Activated CD4-positive, CD25-positive, alpha-beta regulatory T cell treated with anti-CD3 and anti-CD28 coated beads, Interleukin-2, amount 50 U/mL, for 16 hours (primary cell): ENCODE data around the gene WNT5B.
"Not testable (repeated sequence)": the region's sequence is repeated elsewhere in the genome, so short reads cannot be mapped to it uniquely, and the experiment has no call there.

Experiments used
- DNase-seq: peaks from one replicate; pipeline ENCODE4 v3.0.0-alpha.2; 2020; ENCODE audit warnings: low read depth, low spot score

The WNT5B gene

DNA sequence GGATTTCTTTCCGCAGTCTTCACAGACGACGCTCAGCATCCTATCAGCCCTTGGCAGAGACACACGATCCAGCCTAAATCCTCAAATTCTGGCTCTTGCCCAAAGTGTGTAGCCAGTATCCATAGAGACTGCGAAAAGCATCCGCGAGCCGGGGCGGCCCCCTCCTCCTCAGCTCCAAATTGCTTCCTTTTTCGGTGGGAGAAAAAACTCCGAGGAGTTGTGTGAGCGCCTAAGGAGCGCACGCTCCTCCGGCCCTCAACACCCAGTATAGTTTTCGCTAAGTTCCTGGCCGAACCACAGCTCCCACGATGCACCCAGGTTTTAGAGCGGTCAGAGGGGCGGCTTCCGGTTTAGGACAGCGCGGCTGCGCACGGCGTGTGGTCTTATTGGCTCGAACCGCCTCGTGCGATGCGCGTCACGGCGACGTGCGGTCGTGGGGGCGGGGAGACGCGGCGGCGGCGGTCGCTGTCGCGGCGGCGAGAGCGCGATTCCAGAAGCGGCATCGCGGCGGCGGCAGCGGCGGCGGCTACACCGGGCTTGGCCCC lies 61.6 kb downstream of the WNT5B start, which contains the start of gene ADIPOR2:
Gene ADIPOR2, plus strand, starts transcription at position 493 of the 545 bp plus-strand sequence. CDS start 63,274 bp downstream, outside the sequence.
- peak; percentile 87 for DNase-seq

DNA sequence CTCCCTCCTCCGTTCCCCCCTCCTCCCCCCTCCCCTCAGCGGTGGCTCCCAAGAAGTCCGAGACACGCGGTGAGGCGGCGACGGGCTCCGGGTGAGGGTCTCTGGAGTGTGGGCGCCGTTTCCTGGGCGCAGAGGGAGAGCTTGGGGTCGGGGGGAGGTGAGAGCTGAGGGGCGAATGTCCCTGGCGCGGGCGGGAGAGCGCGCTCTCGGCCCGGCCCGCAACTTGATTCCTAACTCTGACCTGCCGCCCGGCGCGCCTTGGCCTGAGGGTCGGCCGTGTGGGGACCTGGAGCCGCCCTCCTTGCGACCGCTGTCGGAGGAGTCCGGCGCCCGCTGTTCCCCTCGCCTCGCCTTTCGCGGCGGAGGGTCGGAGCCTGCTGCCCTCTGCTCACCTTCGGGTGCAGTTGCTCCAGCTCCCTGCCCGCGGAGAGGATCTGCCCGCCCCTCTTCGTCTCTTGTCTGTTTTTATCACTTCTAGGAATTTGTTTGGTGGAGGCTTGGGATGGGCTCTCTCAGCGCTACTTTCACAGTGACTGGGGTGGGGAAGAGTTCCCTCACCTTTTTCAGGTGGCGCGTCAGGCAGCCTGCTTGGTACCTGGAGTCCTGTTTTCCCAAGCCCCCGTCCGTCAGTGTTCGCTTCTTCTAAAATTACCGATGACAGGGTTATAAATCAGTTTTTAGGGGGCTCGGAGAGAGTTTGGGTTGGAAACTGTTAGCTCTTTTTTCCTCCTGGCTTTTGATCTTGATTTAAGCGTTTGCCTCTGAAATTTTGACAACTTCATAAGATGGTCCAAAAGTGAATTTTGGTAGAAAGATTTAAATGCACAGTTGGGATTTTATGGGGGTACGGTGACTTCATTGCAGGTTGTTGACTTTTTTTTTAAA lies 62.3 kb downstream of the WNT5B start:
- no peak for DNase-seq

DNA sequence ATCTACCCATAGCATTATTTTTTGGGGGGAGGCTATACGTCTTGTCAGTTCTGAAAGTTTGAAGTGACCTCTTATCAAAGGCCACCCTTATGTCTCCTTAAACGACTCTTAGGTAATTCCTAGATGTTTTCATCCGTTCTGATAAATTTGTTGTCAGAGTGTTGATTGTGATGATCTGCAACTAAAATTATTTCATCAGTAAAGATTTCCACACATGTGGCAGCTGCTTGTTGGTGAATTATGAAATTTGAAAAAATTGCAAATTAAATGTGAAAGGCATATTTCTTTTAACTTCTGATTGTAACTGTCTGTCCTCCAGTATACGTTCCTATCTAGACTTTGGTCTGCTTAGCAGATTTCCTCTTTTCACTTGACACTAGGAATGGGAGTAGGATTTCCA lies 63.2 kb downstream of the WNT5B start:
- no peak for DNase-seq

DNA sequence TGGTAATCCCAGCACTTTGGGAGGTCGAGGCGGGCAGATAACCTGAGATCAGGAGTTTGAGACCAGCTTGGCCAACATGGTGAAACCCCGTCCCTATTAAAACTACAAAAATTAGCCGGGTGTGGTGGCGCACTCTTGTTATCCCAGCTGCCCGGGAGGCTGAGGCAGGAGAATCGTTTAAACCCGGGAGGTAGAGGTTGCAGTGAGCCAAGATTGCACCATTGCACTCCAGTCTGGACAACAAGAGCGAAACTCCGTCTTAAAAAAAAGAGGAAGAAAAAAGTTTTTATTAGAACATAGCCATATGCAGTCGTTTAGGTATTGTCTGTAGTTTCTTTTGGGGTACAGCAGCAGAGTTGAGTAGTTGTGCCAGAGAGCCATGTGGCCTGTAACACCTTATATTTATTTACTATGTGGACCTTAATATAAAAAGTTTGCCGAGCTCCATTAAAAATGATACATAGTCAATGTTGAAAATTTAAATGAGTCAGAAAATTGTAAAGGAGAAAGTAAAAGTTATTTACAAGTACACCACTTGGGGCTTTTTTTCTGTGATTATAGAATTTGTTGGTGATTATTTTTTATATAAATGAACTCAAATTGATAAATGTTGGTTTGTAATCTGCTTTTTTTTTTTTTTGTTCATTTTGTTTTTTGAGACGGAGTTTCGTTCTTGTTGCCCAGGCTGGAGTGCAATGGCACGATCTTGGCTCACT lies 64.0 kb downstream of the WNT5B start:
- no peak for DNase-seq

DNA sequence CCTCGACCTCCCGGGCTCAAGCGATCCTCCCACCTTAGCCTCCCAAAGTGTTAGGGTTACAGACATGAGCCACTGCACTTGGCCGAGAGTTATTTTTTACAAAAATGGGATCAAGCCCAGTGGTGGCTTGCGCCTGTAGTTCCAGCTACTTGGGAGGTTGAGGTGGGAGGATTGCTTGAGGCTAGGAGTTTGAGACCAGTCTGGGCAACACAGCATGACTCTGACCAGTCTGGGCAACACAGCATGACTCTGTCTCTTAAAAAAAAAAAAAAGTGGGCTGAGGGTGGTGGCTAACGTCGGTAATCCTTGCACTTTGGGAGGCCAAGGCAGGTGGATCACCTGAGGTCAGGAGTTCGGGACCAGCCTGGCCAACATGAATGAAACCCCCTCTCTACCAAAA lies 66.1 kb downstream of the WNT5B start:
- DNase-seq: not testable (repeated sequence)

DNA sequence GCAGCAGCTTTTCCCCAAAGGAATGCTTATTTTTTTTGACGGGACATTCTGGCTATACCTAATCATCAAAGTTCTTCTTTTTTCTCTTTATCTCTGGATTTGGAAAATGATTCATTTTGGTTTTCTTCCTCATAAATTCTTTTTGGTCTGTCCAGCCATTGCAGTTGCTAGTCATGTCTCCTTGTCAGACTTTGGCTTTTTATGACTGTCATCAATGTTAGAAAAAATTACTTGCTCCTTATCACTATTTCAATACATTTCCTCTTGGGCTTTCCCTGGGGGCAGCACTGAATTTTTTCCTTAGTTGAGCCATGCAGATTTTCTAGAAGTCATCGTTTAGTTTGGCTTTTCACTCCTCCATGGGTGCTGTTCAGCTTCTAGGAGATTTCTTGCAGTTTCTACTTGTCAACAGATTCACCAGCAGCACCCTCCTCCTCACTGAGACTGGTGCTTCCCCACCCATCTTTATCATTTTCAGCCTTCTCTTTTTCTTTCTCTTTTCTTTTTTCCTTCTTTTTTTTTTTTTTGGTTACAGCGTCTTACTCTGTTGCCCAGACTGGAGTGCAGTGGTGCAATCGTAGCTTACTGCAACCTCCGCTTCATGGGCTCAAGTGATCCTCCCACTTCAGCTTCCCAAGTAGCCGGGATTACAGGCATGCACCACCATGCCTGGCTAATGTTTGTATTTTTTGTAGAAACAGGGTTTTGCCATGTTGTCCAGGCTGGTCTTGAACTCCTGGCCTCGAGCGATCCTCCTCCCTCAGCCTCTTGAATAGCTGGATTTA lies 67.0 kb downstream of the WNT5B start:
- no peak for DNase-seq

DNA sequence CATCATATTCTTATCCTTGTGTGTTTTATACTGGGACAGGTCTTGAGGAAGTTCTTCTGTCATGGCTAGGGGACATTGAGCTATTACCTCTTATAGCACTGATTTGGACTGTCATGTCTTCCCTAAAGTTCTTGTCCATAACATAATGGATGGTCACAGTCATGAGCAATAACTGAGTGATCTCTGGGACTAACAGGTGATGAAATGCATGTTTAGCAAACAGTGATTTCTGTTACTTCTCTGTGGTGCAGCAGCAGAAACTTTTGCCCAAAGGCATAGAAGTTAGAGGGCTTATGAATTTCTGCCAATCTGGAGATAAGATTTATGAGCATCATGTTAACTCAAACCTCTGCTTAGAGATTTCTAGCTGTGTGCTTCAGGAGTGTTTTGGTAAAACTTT lies 67.8 kb downstream of the WNT5B start:
- no peak for DNase-seq
